ENCODE measurements around the gene UBE2O.

The UBE2O gene

GRCh38 chr17:76461765-76462555 is 9.0 kb upstream of the UBE2O start:
- no peaks in the 10 kb centered on the region for H3K27me3 ChIP-seq (ENCODE audit: control insufficient read depth, insufficient read depth, low read length)
- H3K9ac ChIP-seq (ENCODE audit: low read length), result no peak overlapping the region
- H3K4me3 ChIP-seq (ENCODE audit: low read depth, low read length), result no peak overlapping the region
- no peaks in the 10 kb centered on the region for H3K9me3 ChIP-seq (ENCODE audit: control insufficient read depth, insufficient read depth, low read depth, low read length)
- H3K36me3 ChIP-seq (ENCODE audit: control insufficient read depth, insufficient read depth, low read length), result no peaks in the 10 kb centered on the region
- no peak overlapping the region for H3K27ac ChIP-seq (ENCODE audit: low read depth, low read length)
- H3K4me1 ChIP-seq (ENCODE audit: control insufficient read depth, insufficient read depth, low read length), result peaks cover 18% of the 10 kb centered on the region

GRCh38 chr17:76459674-76460073 is 6.7 kb upstream of the UBE2O start:
- Histone ChIP-seq H3K4me1 (ENCODE audit: control insufficient read depth, insufficient read depth, low read length) (peaks cover 18% of the 10 kb centered on the region), H3K27me3 (ENCODE audit: control insufficient read depth, insufficient read depth, low read length) (no peaks in the 10 kb centered on the region), H3K4me3 (ENCODE audit: low read depth, low read length) (no peak overlapping the region), H3K27ac (ENCODE audit: low read depth, low read length) (no peak overlapping the region), H3K36me3 (ENCODE audit: control insufficient read depth, insufficient read depth, low read length) (no peaks in the 10 kb centered on the region), H3K9me3 (ENCODE audit: control insufficient read depth, insufficient read depth, low read depth, low read length) (no peaks in the 10 kb centered on the region), H3K9ac (ENCODE audit: low read length) (no peak overlapping the region)

- H3K4me1 ChIP-seq (ENCODE audit: control insufficient read depth, insufficient read depth, low read length), result peaks cover 18% of the 10 kb centered on the region
- no peak overlapping the region for H3K27ac ChIP-seq (ENCODE audit: low read depth, low read length)
- H3K9me3 ChIP-seq (ENCODE audit: control insufficient read depth, insufficient read depth, low read depth, low read length), result 0 out of 2 replicates have a peak, but pooled peaks cover under 1% of the 10 kb centered on the region
- H3K4me3 ChIP-seq (ENCODE audit: low read depth, low read length), result no peak overlapping the region
- no peaks in the 10 kb centered on the region for H3K36me3 ChIP-seq (ENCODE audit: control insufficient read depth, insufficient read depth, low read length)
- H3K27me3 ChIP-seq (ENCODE audit: control insufficient read depth, insufficient read depth, low read length), result no peaks in the 10 kb centered on the region
- no peak overlapping the region for H3K9ac ChIP-seq (ENCODE audit: low read length)
Observed at GRCh38 chr17:76458580-76459490, 5.9 kb upstream of the UBE2O start.

- H3K9me3 ChIP-seq (ENCODE audit: control insufficient read depth, insufficient read depth, low read depth, low read length), result 0 out of 2 replicates have a peak, but pooled peaks cover 3% of the 10 kb centered on the region
- H3K36me3 ChIP-seq (ENCODE audit: control insufficient read depth, insufficient read depth, low read length), result no peaks in the 10 kb centered on the region
- H3K4me3 ChIP-seq (ENCODE audit: low read depth, low read length), result no peak overlapping the region
- no peak overlapping the region for H3K9ac ChIP-seq (ENCODE audit: low read length)
- H3K27ac ChIP-seq (ENCODE audit: low read depth, low read length), result no peak overlapping the region
- H3K27me3 ChIP-seq (ENCODE audit: control insufficient read depth, insufficient read depth, low read length), result no peaks in the 10 kb centered on the region
- peaks cover 22% of the 10 kb centered on the region for H3K4me1 ChIP-seq (ENCODE audit: control insufficient read depth, insufficient read depth, low read length)
Observed at GRCh38 chr17:76453431-76453743, 435 bp upstream of the UBE2O start.

DNA sequence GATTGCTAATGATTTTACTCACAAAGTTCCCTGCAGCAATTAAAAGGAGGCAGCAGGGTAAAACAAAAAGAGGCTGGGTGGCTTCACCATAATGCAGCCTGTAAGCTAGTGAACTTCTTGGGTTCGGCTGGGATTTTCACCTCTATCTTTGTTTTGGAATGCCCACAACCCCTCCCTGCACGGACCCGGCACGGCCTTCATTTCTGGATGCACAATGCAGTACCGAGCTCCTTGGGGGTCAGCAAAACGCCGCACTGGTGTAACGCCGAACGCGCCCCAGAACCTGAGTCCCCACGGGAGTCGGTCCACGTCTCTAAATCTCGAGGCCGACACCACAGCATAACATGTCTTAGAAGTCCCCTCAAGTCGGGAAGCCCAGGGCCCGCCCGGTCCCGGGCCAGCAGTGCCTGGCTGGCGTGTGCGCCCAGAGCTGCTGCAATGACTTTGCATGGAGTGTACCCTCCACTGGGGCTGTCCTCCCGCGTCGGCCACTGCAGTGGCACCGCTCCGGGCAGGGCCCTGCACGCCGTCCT is 759 bp downstream of the UBE2O start:
- H3K27ac ChIP-seq (ENCODE audit: low read depth, low read length), result peak overlapping the region; percentile 62; the same call in 1 of the 2 replicates

DNA sequence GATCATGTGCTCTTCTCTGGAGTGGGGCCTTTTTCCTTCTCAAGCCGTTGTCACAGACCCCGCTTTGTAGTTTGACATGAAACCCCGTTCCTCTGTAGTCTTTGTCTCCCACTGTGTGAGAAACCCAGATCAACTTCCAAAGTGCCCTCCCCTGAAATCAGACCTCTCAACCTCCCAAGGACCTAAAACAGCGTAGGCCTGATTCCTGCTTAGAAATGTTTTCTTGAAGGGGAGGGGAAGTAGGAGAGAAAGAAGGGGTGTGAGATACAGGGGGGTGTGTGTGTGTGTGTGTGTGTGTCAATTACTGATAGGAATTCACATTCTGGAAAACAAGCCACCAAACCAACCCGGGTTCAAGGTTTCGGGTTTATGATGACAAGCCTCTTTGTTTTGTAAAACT is 1.4 kb downstream of the UBE2O start:
- H3K27me3 ChIP-seq (ENCODE audit: control insufficient read depth, insufficient read depth, low read length), result no peaks in the 10 kb centered on the region
- peak overlapping the region; percentile 81 for H3K4me3 ChIP-seq (ENCODE audit: low read depth, low read length)
- H3K27ac ChIP-seq (ENCODE audit: low read depth, low read length), result no peak overlapping the region
- 0 out of 2 replicates have a peak, but pooled peaks cover 3% of the 10 kb centered on the region for H3K9me3 ChIP-seq (ENCODE audit: control insufficient read depth, insufficient read depth, low read depth, low read length)
- H3K9ac ChIP-seq (ENCODE audit: low read length), result no peak overlapping the region
- no peaks in the 10 kb centered on the region for H3K36me3 ChIP-seq (ENCODE audit: control insufficient read depth, insufficient read depth, low read length)
- H3K4me1 ChIP-seq (ENCODE audit: control insufficient read depth, insufficient read depth, low read length), result peaks cover 37% of the 10 kb centered on the region

More for the DNA sequence above, 759 bp downstream of the UBE2O start:
- Histone ChIP-seq H3K27me3 (ENCODE audit: control insufficient read depth, insufficient read depth, low read length) (no peaks in the 10 kb centered on the region), H3K36me3 (ENCODE audit: control insufficient read depth, insufficient read depth, low read length) (no peaks in the 10 kb centered on the region), H3K9me3 (ENCODE audit: control insufficient read depth, insufficient read depth, low read depth, low read length) (0 out of 2 replicates have a peak, but pooled peaks cover 3% of the 10 kb centered on the region), H3K9ac (ENCODE audit: low read length) (peak overlapping the region; percentile 85), H3K4me1 (ENCODE audit: control insufficient read depth, insufficient read depth, low read length) (peaks cover 30% of the 10 kb centered on the region), H3K4me3 (ENCODE audit: low read depth, low read length) (peak overlapping the region; percentile 81)

DNA sequence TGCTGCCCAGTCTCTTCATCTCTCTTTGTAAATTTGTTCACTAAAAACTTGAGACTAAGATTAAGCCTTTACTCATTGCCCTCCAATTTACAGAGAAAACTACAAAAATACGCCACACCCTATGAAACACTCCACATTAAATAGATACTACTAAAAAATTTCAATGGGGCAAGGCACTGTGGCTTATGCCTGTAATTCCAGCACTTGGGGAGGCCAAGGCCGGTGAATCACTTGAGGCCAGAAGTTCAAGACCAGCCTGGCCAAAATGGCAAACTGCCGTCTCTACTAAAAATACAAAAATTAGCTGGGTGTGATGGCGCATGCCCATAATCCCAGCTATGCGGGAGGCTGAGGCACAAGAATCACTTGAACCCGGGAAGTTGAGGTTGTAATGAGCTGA is 3.8 kb downstream of the UBE2O start:
- H3K36me3 ChIP-seq (ENCODE audit: control insufficient read depth, insufficient read depth, low read length), result no peaks in the 10 kb centered on the region
- H3K27me3 ChIP-seq (ENCODE audit: control insufficient read depth, insufficient read depth, low read length), result no peaks in the 10 kb centered on the region
- no peak overlapping the region for H3K9ac ChIP-seq (ENCODE audit: low read length)
- H3K27ac ChIP-seq (ENCODE audit: low read depth, low read length), result no peak overlapping the region
- H3K4me1 ChIP-seq (ENCODE audit: control insufficient read depth, insufficient read depth, low read length), result peaks cover 61% of the 10 kb centered on the region
- 0 out of 2 replicates have a peak, but pooled peaks cover 3% of the 10 kb centered on the region for H3K9me3 ChIP-seq (ENCODE audit: control insufficient read depth, insufficient read depth, low read depth, low read length)
- H3K4me3 ChIP-seq (ENCODE audit: low read depth, low read length), result no peak overlapping the region

GRCh38 chr17:76447931-76448652 is 4.9 kb downstream of the UBE2O start:
- no peaks in the 10 kb centered on the region for H3K27me3 ChIP-seq (ENCODE audit: control insufficient read depth, insufficient read depth, low read length)
- H3K36me3 ChIP-seq (ENCODE audit: control insufficient read depth, insufficient read depth, low read length), result no peaks in the 10 kb centered on the region
- H3K27ac ChIP-seq (ENCODE audit: low read depth, low read length), result no peak overlapping the region
- no peak overlapping the region for H3K4me3 ChIP-seq (ENCODE audit: low read depth, low read length)
- no peak overlapping the region for H3K9ac ChIP-seq (ENCODE audit: low read length)
- no peaks in the 10 kb centered on the region for H3K9me3 ChIP-seq (ENCODE audit: control insufficient read depth, insufficient read depth, low read depth, low read length)
- H3K4me1 ChIP-seq (ENCODE audit: control insufficient read depth, insufficient read depth, low read length), result peaks cover 63% of the 10 kb centered on the region

GRCh38 chr17:76446449-76447231 is 6.3 kb downstream of the UBE2O start:
- H3K4me1 ChIP-seq (ENCODE audit: control insufficient read depth, insufficient read depth, low read length), result peaks cover 76% of the 10 kb centered on the region
- H3K27ac ChIP-seq (ENCODE audit: low read depth, low read length), result peak overlapping the region; percentile 10; the same call in 1 of the 2 replicates
- H3K36me3 ChIP-seq (ENCODE audit: control insufficient read depth, insufficient read depth, low read length), result no peaks in the 10 kb centered on the region
- no peaks in the 10 kb centered on the region for H3K9me3 ChIP-seq (ENCODE audit: control insufficient read depth, insufficient read depth, low read depth, low read length)
- H3K9ac ChIP-seq (ENCODE audit: low read length), result peak overlapping the region; percentile 34
- H3K4me3 ChIP-seq (ENCODE audit: low read depth, low read length), result no peak overlapping the region
- no peaks in the 10 kb centered on the region for H3K27me3 ChIP-seq (ENCODE audit: control insufficient read depth, insufficient read depth, low read length)
